NAMALWA (cell line): ENCODE measurements around the gene SERPINA6.
"Not testable (repeated sequence)": the region's sequence is repeated elsewhere in the genome, so short reads cannot be mapped to it uniquely, and the experiment has no call there.

ENCODE experiments used
- DNase-seq: peaks from one replicate; pipeline ENCODE4 v3.0.0-alpha.2; 2015; ENCODE audit warnings: low spot score

SERPINA6 gene

GRCh38 chr14:94354190-94354589, 31.1 kb upstream of the SERPINA6 start:
- not testable (repeated sequence) for DNase-seq

GRCh38 chr14:94349276-94349675, 26.1 kb upstream of the SERPINA6 start:
- no peak for DNase-seq

- DNase-seq, result no peak
These were observed 25.7 kb upstream of the SERPINA6 start for GRCh38 chr14:94348836-94349235.

GRCh38 chr14:94346841-94347240, 23.7 kb upstream of the SERPINA6 start:
- no peak for DNase-seq

GRCh38 chr14:94346065-94346786, 23.1 kb upstream of the SERPINA6 start:
- DNase-seq, result peak; percentile 67

- no peak for DNase-seq
These were observed 22.4 kb upstream of the SERPINA6 start for GRCh38 chr14:94345344-94346064.

- no peak for DNase-seq
These were observed 21.3 kb upstream of the SERPINA6 start for GRCh38 chr14:94344389-94344788.

GRCh38 chr14:94343238-94344005, 20.3 kb upstream of the SERPINA6 start:
- DNase-seq, result no peak

- DNase-seq, result peak; percentile 19
These were observed 19.3 kb upstream of the SERPINA6 start for GRCh38 chr14:94342334-94342934.

GRCh38 chr14:94341656-94342333, 18.7 kb upstream of the SERPINA6 start:
- DNase-seq, result no peak

- no peak for DNase-seq
These were observed 17.4 kb upstream of the SERPINA6 start for GRCh38 chr14:94340533-94340932.

- DNase-seq, result no peak
These were observed 14.9 kb upstream of the SERPINA6 start for GRCh38 chr14:94338023-94338422.

GRCh38 chr14:94337274-94337673, 14.1 kb upstream of the SERPINA6 start:
- DNase-seq, result no peak

- no peak for DNase-seq
These were observed 11.7 kb upstream of the SERPINA6 start for GRCh38 chr14:94334872-94335271.

- no peak for DNase-seq
These were observed 9.5 kb upstream of the SERPINA6 start for GRCh38 chr14:94332587-94332986.

GRCh38 chr14:94332063-94332583, 9.0 kb upstream of the SERPINA6 start:
- DNase-seq, result no peak

GRCh38 chr14:94331462-94331861, 8.3 kb upstream of the SERPINA6 start:
- DNase-seq, result no peak

GRCh38 chr14:94330857-94331256, 7.7 kb upstream of the SERPINA6 start:
- DNase-seq, result no peak

- no peak for DNase-seq
These were observed 7.3 kb upstream of the SERPINA6 start for GRCh38 chr14:94330432-94330831.

- DNase-seq, result no peak
These were observed 6.7 kb upstream of the SERPINA6 start for GRCh38 chr14:94329857-94330256.

GRCh38 chr14:94328196-94328595, 5.1 kb upstream of the SERPINA6 start:
- no peak for DNase-seq
